RWPE2 (cell line): Measurements from ENCODE around the gene CFAP410.

Experiments used
- ATAC-seq: fragments of 200-7000 bp; cut with Tn5 transposase; 3 replicates; pipeline ENCODE4 v1.9.1; 2021; ENCODE audit warnings: low read depth
- DNase-seq: peaks from one replicate; pipeline ENCODE4 v3.0.0-alpha.2; 2020; ENCODE audit warnings: low spot score
- H3K27ac ChIP-seq: fragments of 450-650 bp; 2 replicates; pipeline ENCODE4 v1.5.1; 2017; ENCODE audit warnings: mild to moderate bottlenecking; ENCODE audit not compliant: poor library complexity, severe bottlenecking
- H3K27me3 ChIP-seq: fragments of 250-450 bp; sonication (Bioruptor Pico); 2 replicates; pipeline ENCODE4 v1.5.1; 2021; ENCODE audit warnings: mild to moderate bottlenecking, moderate library complexity; ENCODE audit not compliant: insufficient read depth, poor library complexity, severe bottlenecking
- H3K36me3 ChIP-seq: fragments of 250-450 bp; sonication (Bioruptor Pico); 2 replicates; pipeline ENCODE4 v1.5.1; 2020; ENCODE audit warnings: low read depth, mild to moderate bottlenecking, moderate library complexity
- H3K4me1 ChIP-seq: fragments of 250-450 bp; sonication (Bioruptor Pico); 2 replicates; pipeline ENCODE4 v1.5.1; 2021; ENCODE audit warnings: mild to moderate bottlenecking, moderate library complexity; ENCODE audit not compliant: insufficient read depth, poor library complexity, severe bottlenecking
- H3K4me3 ChIP-seq: fragments of 250-450 bp; sonication (Bioruptor Pico); 2 replicates; pipeline ENCODE4 v1.5.1; 2021; ENCODE audit warnings: mild to moderate bottlenecking, moderate library complexity; ENCODE audit not compliant: severe bottlenecking
- H3K9me3 ChIP-seq: fragments of 250-450 bp; sonication (Bioruptor Pico); 2 replicates; pipeline ENCODE4 v1.5.1; 2021; ENCODE audit warnings: mild to moderate bottlenecking, moderate library complexity; ENCODE audit not compliant: severe bottlenecking
- CTCF ChIP-seq: fragments of 450-650 bp; IDR thresholded peaks from one replicate; pipeline ENCODE4 v1.5.1; 2017; ENCODE audit warnings: mild to moderate bottlenecking, moderate library complexity; ENCODE audit not compliant: poor library complexity, severe bottlenecking

The CFAP410 gene

DNA sequence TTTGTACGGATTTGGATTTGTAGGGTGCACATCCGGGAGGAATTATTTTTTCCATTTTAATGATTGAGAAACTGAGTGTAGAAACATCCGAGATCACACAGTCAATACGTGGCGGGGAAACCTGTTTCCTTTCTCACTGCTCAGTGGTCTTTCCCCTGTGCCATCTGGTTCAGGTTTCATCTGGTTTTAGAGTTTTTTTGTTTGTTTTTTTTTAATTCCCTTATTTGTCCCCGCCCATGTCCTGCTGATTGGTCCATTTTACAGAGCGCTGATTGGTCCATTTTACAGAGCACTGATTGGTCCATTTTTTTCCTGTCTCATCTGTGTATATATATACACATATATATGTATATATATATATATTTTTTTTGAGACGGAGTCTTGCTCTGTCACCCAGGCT lies 20.2 kb upstream of the CFAP410 start:
- H3K27ac ChIP-seq: no peak overlapping the region
- no peaks in the 10 kb centered on the region for H3K36me3 ChIP-seq
- TF ChIP-seq CTCF: no peak
- H3K27me3 ChIP-seq: peaks cover 2% of the 10 kb centered on the region
- H3K4me3 ChIP-seq: no peak overlapping the region
- DNase-seq (no peak), ATAC-seq (no peak)
- H3K9me3 ChIP-seq: no peaks in the 10 kb centered on the region
- no peaks in the 10 kb centered on the region for H3K4me1 ChIP-seq

DNA sequence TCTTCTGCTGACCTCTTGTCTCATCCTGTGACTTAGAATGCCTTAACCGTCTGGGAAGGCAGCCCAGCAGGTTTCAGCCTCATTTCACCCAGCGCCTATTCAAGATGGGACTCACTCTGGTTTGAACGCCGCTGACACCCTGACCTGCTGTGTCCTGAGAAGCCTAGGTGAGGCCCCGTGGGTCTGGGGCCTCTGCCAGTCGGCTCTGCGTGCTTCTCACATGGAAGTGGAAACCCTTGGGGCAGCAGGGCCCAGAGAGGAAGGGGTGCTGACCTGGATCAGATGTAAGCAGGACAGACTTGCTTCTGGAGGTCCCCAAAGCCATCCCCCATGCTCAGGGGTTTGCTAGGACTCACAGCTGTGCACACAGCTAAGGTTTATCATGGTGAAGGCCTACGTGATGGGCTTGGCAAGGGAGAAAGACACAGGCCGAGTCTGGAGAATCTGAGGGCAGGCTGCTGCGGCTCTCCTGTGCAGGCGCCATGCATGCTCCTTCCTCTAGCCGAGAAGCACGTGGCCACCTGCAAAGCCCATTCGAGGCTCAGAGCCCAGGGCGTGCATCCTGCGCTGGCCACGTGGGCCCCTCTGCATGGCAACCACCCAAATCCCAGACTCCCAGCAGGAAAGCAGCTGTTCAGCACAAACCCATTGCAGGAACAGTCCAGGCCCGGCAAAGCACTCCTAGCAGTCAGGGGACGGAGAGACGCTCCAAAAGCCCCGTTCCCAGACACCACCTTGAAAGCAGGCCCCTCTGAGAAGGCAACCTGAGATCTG lies 18.1 kb upstream of the CFAP410 start:
- H3K4me1 ChIP-seq: no peaks in the 10 kb centered on the region
- no peak overlapping the region for H3K4me3 ChIP-seq
- H3K27me3 ChIP-seq: peaks cover 9% of the 10 kb centered on the region
- no peak for DNase-seq
- no peak for TF ChIP-seq CTCF
- ATAC-seq: no peak
- H3K36me3 ChIP-seq: no peaks in the 10 kb centered on the region
- no peaks in the 10 kb centered on the region for H3K9me3 ChIP-seq
- no peak overlapping the region for H3K27ac ChIP-seq

GRCh38 chr21:44356636-44357035 lies 17.4 kb upstream of the CFAP410 start:
- Histone ChIP-seq H3K4me1 (no peaks in the 10 kb centered on the region), H3K4me3 (no peak overlapping the region), H3K27me3 (peaks cover 14% of the 10 kb centered on the region), H3K9me3 (no peaks in the 10 kb centered on the region), H3K27ac (no peak overlapping the region), H3K36me3 (no peaks in the 10 kb centered on the region)
- ATAC-seq (no peak), DNase-seq (no peak)
- TF ChIP-seq CTCF: no peak

DNA sequence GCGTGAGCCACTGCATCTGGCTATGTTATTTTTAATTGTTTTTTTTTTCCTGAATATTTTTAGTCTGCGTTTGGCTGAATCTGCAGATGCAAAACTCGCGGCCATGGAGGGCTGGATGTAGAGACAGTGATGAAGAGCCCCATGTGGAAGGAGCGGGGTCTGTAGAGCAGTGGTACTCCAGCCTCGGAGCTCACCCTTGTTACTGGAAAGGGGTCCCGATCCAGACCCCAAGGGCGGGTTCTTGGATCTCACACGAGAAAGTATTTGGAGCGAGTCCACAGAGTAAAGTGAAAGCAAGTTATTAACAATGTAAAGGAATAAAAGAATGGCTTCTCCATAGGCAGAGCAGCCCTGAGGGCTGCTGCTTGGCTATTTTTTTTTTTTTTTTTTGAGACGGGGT lies 17.0 kb upstream of the CFAP410 start:
- Histone ChIP-seq H3K9me3 (no peaks in the 10 kb centered on the region), H3K4me1 (no peaks in the 10 kb centered on the region), H3K4me3 (no peak overlapping the region), H3K27me3 (peaks cover 18% of the 10 kb centered on the region), H3K36me3 (no peaks in the 10 kb centered on the region), H3K27ac (no peak overlapping the region)
- no peak for ATAC-seq
- TF ChIP-seq CTCF: no peak
- no peak for DNase-seq
